GM23248 (cell line): ENCODE data around the gene TMEM123. TPM values are rescaled to one million over a fixed set of nuclear protein-coding genes. Genes with fewer than 3 reads are reported as not detected.
A peak's percentile ranks its signal among the peaks of the same experiment; 100 is the strongest.

Experiments used
- DNase-seq: peaks from one replicate; pipeline ENCODE4 v3.0.0-alpha.2; 2015
- H2AFZ ChIP-seq: fragments of 200-600 bp; sonication (generic); 2 replicates; pipeline ENCODE4 v1.6.1; 2016; ENCODE audit warnings: antibody characterized with exemption
- H3F3A ChIP-seq: fragments of 200-600 bp; sonication (generic); 2 replicates; pipeline ENCODE4 v1.6.1; 2016; ENCODE audit warnings: mild to moderate bottlenecking, antibody characterized with exemption, mixed run types; ENCODE audit not compliant: insufficient read depth
- H3K27ac ChIP-seq: fragments of 200-600 bp; sonication (generic); 2 replicates; pipeline ENCODE4 v1.5.1; 2016; ENCODE audit warnings: mild to moderate bottlenecking
- H3K27me3 ChIP-seq: fragments of 200-600 bp; sonication (generic); replicated peaks from 2 replicates; pipeline ENCODE4 v1.6.1; 2016; ENCODE audit warnings: mild to moderate bottlenecking; ENCODE audit not compliant: insufficient read depth
- H3K36me3 ChIP-seq: fragments of 200-600 bp; sonication (generic); 2 replicates; pipeline ENCODE4 v1.6.1; 2016; ENCODE audit warnings: low read depth, mild to moderate bottlenecking
- H3K4me1 ChIP-seq: fragments of 200-600 bp; sonication (generic); 2 replicates; pipeline ENCODE4 v1.6.1; 2016; ENCODE audit warnings: mild to moderate bottlenecking; ENCODE audit not compliant: insufficient read depth
- H3K4me2 ChIP-seq: fragments of 200-600 bp; sonication (generic); one replicate; pipeline ENCODE4 v1.6.1; 2016; ENCODE audit warnings: mild to moderate bottlenecking; ENCODE audit not compliant: unreplicated experiment
- H3K4me3 ChIP-seq: fragments of 200-600 bp; sonication (generic); 2 replicates; pipeline ENCODE4 v1.5.1; 2016; ENCODE audit warnings: mild to moderate bottlenecking
- H3K79me2 ChIP-seq: fragments of 200-600 bp; sonication (generic); 2 replicates; pipeline ENCODE4 v1.6.1; 2016; ENCODE audit warnings: mild to moderate bottlenecking; ENCODE audit not compliant: insufficient read depth
- H3K9ac ChIP-seq: fragments of 200-600 bp; sonication (generic); 2 replicates; pipeline ENCODE4 v1.6.1; 2016; ENCODE audit warnings: mild to moderate bottlenecking
- H3K9me2 ChIP-seq: fragments of 200-600 bp; sonication (generic); 2 replicates; pipeline ENCODE4 v1.6.1; 2016; ENCODE audit warnings: mixed run types, mild to moderate bottlenecking, moderate library complexity; ENCODE audit not compliant: insufficient read depth
- H3K9me3 ChIP-seq: fragments of 200-600 bp; sonication (generic); one replicate; pipeline ENCODE4 v1.6.1; 2017; ENCODE audit warnings: low read depth
- H4K20me1 ChIP-seq: fragments of 200-600 bp; sonication (generic); 2 replicates; pipeline ENCODE4 v1.6.0; 2016; ENCODE audit not compliant: insufficient read depth
- EZH2 ChIP-seq: fragments of 200-600 bp; sonication (generic); IDR thresholded peaks from 2 replicates; pipeline ENCODE4 v1.6.1; 2018; ENCODE audit warnings: antibody characterized with exemption, mild to moderate bottlenecking; ENCODE audit not compliant: insufficient read depth, poor library complexity, severe bottlenecking
- EZH2phosphoT487 ChIP-seq: fragments of 200-600 bp; sonication (generic); IDR thresholded peaks from 2 replicates; pipeline ENCODE4 v1.6.1; 2018; ENCODE audit warnings: antibody characterized with exemption, moderate library complexity, mild to moderate bottlenecking, low read depth; ENCODE audit not compliant: insufficient read depth
- WGBS, 2 experiments: methylation state at CpG; one replicate each; pipeline ENCODE4 v1.1.6; 2015 to 2017; ENCODE audit warnings: low lambda C conversion rate in 2 of 2, low coverage in 1 of 2; ENCODE audit errors: missing lambda C conversion rate in 2 of 2; 5-methylcytosine and 5-hydroxymethylcytosine counted together
- in situ Hi-C: fragments of 300-500 bp; cut with MboI; formaldehyde crosslinking; loops from 2 replicates; pipeline ENCODE4 v1.15.0; 2020
- polyA plus RNA-seq: library from polyadenylated mRNA; unstranded; fragments of >200 nt; fragmentation: Nextera tagmentation; extraction: Ambion mirVana; gene quantifications from 2 replicates; pipeline ENCODE4 v1.2.1, GENCODE V29; 2016
- total RNA-seq: library from RNA; depleted of rRNA; stranded (reverse); fragments of >200 nt; shearing (Covaris generic); gene quantifications from 2 replicates; pipeline ENCODE4 v1.2.3, GENCODE V29; 2014

Gene TMEM123
- total and polyA plus RNA-seq, 2 experiments from 2014 or later = 106 to 113 TPM

DNA sequence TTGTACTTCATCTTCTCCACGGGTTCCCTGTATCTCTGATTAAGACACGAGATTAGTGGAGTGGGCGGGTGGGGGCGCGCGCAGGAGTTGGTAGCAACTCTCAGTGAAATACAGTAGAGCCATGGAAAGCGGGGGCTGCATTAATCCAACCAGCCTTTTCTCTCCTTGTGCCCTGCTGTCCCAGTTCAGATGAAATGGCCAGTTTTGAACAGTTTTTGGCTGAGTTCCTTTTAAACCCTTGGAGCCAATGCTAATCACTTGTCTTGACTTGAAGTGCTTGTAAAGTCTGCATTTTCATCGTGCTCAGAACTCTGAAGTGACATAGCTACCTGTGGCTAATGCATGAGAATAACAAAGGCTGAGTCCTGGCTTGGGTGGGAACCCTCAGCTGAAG is 734 bp upstream of the TMEM123 start:
- H3K4me1 ChIP-seq = peaks cover 17% of the 10 kb centered on the region
- TF ChIP-seq EZH2phosphoT487 = no peak
- TF ChIP-seq EZH2 = no peak
- 7 to 11% methylated on average over 8 of the region's 8 CpGs for WGBS, 2 experiments
- in situ Hi-C loops = no loop called here
- peaks cover 10% of the 10 kb centered on the region for H3F3A ChIP-seq
- no peaks in the 10 kb centered on the region for H3K9me3 ChIP-seq
- peak overlapping the region; percentile 85 for H3K4me3 ChIP-seq
- H3K36me3 ChIP-seq = 0 out of 2 replicates have a peak, but pooled peaks cover 2% of the 10 kb centered on the region
- H3K9me2 ChIP-seq = no peaks in the 10 kb centered on the region
- peak overlapping the region; percentile 93 for H3K4me2 ChIP-seq
- peak overlapping the region; percentile 63 for H3K27ac ChIP-seq
- H4K20me1 ChIP-seq = no peaks in the 10 kb centered on the region
- no peaks in the 10 kb centered on the region for H3K27me3 ChIP-seq
- H3K9ac ChIP-seq = peak overlapping the region; percentile 86
- peaks cover 41% of the 10 kb centered on the region for H3K79me2 ChIP-seq
- H2AFZ ChIP-seq = peak overlapping the region; percentile 96
- no peak for DNase-seq

DNA sequence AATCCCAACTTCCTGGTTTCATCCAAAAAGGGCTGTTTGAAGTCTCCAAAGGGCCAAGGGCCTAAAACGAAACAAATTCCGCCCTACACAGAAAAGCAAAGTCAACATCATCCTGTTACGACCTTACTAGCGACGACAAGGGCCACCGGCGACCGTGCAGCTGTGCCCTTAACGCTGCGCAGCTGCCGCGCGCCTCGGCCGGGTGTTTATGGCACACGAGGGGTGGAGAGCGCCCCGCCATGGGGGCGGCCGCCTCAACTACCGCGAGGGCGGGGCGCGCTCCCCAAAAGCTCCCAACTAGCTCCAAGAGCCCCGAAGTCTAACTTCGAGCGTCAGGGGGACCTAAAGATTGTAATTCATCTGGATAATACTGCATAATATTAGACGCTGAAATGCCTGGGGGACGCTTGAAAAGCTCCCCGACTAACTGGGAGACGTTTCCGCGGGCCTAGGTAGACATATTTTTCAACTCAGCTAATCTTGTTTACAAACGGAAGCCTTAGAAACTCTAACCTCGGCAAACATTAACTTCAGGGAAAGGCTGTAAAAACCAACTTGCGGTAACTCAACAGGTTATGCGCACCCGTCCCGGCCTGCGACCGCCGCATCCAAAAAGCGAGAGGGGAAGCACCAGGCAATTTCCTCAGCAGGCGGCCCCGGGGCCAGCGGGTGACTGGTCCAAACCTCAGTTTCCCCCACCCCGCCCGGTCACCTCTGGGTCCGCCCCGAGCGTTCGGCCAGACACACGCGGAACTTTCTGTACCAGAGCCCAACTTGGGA is 694 bp downstream of the TMEM123 start:
- Histone ChIP-seq H3K27ac (peak overlapping the region; percentile 63), H3K9ac (peak overlapping the region; percentile 86), H3K4me2 (peak overlapping the region; percentile 93), H3F3A (peaks cover 20% of the 10 kb centered on the region), H2AFZ (peak overlapping the region; percentile 96), H3K9me2 (no peaks in the 10 kb centered on the region), H3K4me3 (peak overlapping the region; percentile 85), H3K27me3 (no peaks in the 10 kb centered on the region), H3K4me1 (peaks cover 22% of the 10 kb centered on the region), H4K20me1 (no peaks in the 10 kb centered on the region), H3K79me2 (peaks cover 49% of the 10 kb centered on the region), H3K36me3 (0 out of 2 replicates have a peak, but pooled peaks cover 5% of the 10 kb centered on the region), H3K9me3 (no peaks in the 10 kb centered on the region)
- TF ChIP-seq EZH2 (no peak), EZH2phosphoT487 (no peak)
- DNase-seq = peak; percentile 77
- in situ Hi-C loops = no loop called here
- WGBS, 2 experiments = 1% methylated on average over 46 to 55 of the region's 55 CpGs

DNA sequence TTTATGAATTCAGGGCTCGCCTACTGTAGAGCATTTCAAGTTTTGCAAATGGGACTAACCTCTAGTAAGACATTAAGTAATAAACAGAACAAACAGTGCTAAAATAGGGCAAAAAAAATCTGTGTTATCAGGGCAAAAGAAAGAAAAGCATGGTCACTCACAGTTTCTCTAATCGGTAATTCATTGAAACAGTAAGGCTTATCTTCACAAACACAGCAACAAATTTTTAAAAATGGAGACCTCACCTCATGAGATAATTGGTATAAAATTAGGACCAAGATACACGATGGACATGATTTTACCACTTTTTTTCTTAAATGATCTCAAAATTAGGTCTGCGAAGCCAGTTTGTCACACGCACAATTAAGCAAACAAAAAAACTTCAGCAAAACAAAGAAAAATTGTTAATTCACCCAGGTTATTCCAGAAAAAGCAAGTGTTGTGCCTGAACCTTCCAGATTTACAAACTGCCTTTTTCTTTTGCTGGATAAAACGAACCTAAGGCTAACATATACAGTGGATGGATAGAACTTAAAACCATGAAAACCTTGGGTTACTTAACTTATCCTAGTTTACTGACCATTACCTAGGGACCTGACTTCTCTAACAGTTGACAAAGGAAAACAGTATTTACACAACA is 1.4 kb downstream of the TMEM123 start:
- Histone ChIP-seq H3F3A (peaks cover 27% of the 10 kb centered on the region), H3K4me2 (peak overlapping the region; percentile 93), H3K36me3 (0 out of 2 replicates have a peak, but pooled peaks cover 5% of the 10 kb centered on the region), H3K9ac (peak overlapping the region; percentile 86), H3K9me2 (no peaks in the 10 kb centered on the region), H3K4me3 (peak overlapping the region; percentile 85), H3K4me1 (peaks cover 29% of the 10 kb centered on the region), H3K27me3 (no peaks in the 10 kb centered on the region), H2AFZ (peak overlapping the region; percentile 96), H4K20me1 (no peaks in the 10 kb centered on the region), H3K9me3 (no peaks in the 10 kb centered on the region), H3K79me2 (peaks cover 49% of the 10 kb centered on the region), H3K27ac (peak overlapping the region; percentile 63)
- in situ Hi-C loops = no loop called here
- TF ChIP-seq EZH2 (no peak), EZH2phosphoT487 (no peak)
- no peak for DNase-seq
- 13 to 16% methylated on average over 6 of the region's 6 CpGs for WGBS, 2 experiments

DNA sequence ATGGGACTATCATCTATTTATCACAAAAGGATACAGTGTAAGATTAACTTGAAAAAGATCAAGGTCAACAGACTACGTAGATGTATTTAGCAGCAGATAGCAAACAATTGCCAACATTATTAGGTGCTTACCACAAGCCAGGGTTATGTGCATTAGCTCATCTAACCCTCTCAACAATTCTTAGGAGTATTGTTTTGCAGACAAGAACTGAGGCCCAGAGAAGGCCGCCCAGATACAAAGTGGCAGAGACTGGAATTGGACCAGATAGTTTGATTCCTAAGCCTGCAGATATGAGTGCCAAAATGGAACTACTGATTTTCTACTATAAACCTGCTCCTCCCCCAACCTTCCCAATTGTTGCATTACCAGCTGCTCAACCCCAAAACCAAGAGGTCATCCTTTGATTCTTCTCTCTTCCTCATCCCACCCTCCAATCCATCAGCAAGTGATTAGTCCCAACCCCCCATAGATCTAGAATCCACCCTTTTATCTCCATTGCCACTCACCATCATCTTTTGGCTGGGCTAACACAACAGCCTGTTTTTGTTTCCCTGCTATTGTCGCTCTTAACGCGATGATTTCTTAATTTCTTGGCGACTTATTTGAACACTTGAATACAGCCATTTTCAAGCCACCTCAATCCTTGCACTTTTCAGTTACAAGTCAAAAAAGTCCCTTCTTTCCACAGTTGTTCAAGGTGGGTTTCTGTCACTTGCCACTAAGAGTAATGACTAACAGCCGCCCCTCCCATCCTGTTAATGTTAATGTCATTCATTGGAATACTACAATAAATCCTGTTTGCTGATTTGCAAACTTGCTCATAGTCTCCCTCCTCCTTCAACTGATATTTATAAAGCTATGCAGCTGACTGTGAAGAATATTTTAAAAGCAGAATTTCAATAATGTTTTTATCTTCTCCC is 2.7 kb downstream of the TMEM123 start:
- H3K9me2 ChIP-seq = no peaks in the 10 kb centered on the region
- H3K4me2 ChIP-seq = peak overlapping the region; percentile 93
- H2AFZ ChIP-seq = no peak overlapping the region
- peaks cover 29% of the 10 kb centered on the region for H3K4me1 ChIP-seq
- H3K9ac ChIP-seq = no peak overlapping the region
- peaks cover 38% of the 10 kb centered on the region for H3F3A ChIP-seq
- H3K36me3 ChIP-seq = 0 out of 2 replicates have a peak, but pooled peaks cover 5% of the 10 kb centered on the region
- H3K27ac ChIP-seq = no peak overlapping the region
- TF ChIP-seq EZH2phosphoT487 (no peak), EZH2 (no peak)
- H3K9me3 ChIP-seq = no peaks in the 10 kb centered on the region
- no peaks in the 10 kb centered on the region for H3K27me3 ChIP-seq
- peaks cover 58% of the 10 kb centered on the region for H3K79me2 ChIP-seq
- DNase-seq = no peak
- no peak overlapping the region for H3K4me3 ChIP-seq
- WGBS, 2 experiments = 77 to 84% methylated on average over 7 of the region's 7 CpGs
- in situ Hi-C loops = no loop called here
- H4K20me1 ChIP-seq = no peaks in the 10 kb centered on the region
